H9 (cell line): ENCODE results near the gene PCGF5. TPM values are rescaled to one million over a fixed set of nuclear protein-coding genes. Genes with fewer than 3 reads are reported as not detected.

Experiments
- DNase-seq: peaks from one replicate; pipeline ENCODE4 v3.0.0-alpha.2; 2017
- H2AFZ ChIP-seq: one replicate; pipeline ENCODE4 v1.6.1; 2013; ENCODE audit warnings: mild to moderate bottlenecking, low read length, control low read depth, moderate library complexity
- H2AK5ac ChIP-seq: 2 replicates; pipeline ENCODE4 v1.6.1; 2013; ENCODE audit warnings: low read length, control low read depth, mixed read lengths; ENCODE audit not compliant: insufficient read length
- H2BK120ac ChIP-seq: one replicate; pipeline ENCODE4 v1.6.1; 2013; ENCODE audit warnings: low read depth, mild to moderate bottlenecking, low read length, control low read depth, inconsistent platforms; ENCODE audit not compliant: poor library complexity, severe bottlenecking
- H2BK12ac ChIP-seq: 2 replicates; pipeline ENCODE4 v1.6.1; 2013; ENCODE audit warnings: low read length, control low read depth, mixed read lengths, low read depth; ENCODE audit not compliant: insufficient read length
- H2BK15ac ChIP-seq: 2 replicates; pipeline ENCODE4 v1.6.1; 2013; ENCODE audit warnings: low read depth, low read length, control low read depth
- H2BK20ac ChIP-seq: one replicate; pipeline ENCODE4 v1.6.1; 2013; ENCODE audit warnings: low read depth, mild to moderate bottlenecking, low read length, control low read depth, inconsistent platforms; ENCODE audit not compliant: poor library complexity, severe bottlenecking
- H2BK5ac ChIP-seq: 2 replicates; pipeline ENCODE4 v1.6.1; 2013; ENCODE audit warnings: low read length, control low read depth, mixed read lengths; ENCODE audit not compliant: insufficient read length
- H3K14ac ChIP-seq: 2 replicates; pipeline ENCODE4 v1.6.1; 2013; ENCODE audit warnings: low read length, control low read depth; ENCODE audit not compliant: insufficient read depth
- H3K18ac ChIP-seq: 2 replicates; pipeline ENCODE4 v1.6.1; 2013; ENCODE audit warnings: low read depth, mild to moderate bottlenecking, mixed read lengths, low read length, control low read depth; ENCODE audit not compliant: insufficient read length
- H3K23ac ChIP-seq: 2 replicates; pipeline ENCODE4 v1.6.1; 2013; ENCODE audit warnings: low read length, control low read depth, mixed read lengths, low read depth; ENCODE audit not compliant: insufficient read length
- H3K23me2 ChIP-seq: 2 replicates; pipeline ENCODE4 v1.6.1; 2013; ENCODE audit warnings: low read depth, mild to moderate bottlenecking, mixed read lengths, low read length, control low read depth; ENCODE audit not compliant: insufficient read length, poor library complexity, severe bottlenecking
- H3K27ac ChIP-seq: 2 replicates; pipeline ENCODE4 v1.5.1; 2013; ENCODE audit warnings: low read length, control low read depth, mixed read lengths, low read depth; ENCODE audit not compliant: insufficient read length
- H3K27me3 ChIP-seq: 2 replicates; pipeline ENCODE4 v1.6.1; 2013; ENCODE audit warnings: low read length, control low read depth, inconsistent platforms; ENCODE audit not compliant: insufficient read depth
- H3K4ac ChIP-seq: 2 replicates; pipeline ENCODE4 v1.6.1; 2013; ENCODE audit warnings: low read depth, mild to moderate bottlenecking, control low read depth, inconsistent platforms, low read length, moderate library complexity
- H3K4me1 ChIP-seq: 2 replicates; pipeline ENCODE4 v1.6.1; 2013; ENCODE audit warnings: low read length, control low read depth, inconsistent platforms; ENCODE audit not compliant: insufficient read depth
- H3K4me2 ChIP-seq: 2 replicates; pipeline ENCODE4 v1.6.1; 2013; ENCODE audit warnings: low read length, control low read depth, mixed read lengths; ENCODE audit not compliant: insufficient read length, insufficient read depth
- H3K56ac ChIP-seq: 2 replicates; pipeline ENCODE4 v1.6.1; 2013; ENCODE audit warnings: low read depth, mild to moderate bottlenecking, mixed read lengths, low read length, control low read depth; ENCODE audit not compliant: insufficient read length
- H3K79me1 ChIP-seq: 2 replicates; pipeline ENCODE4 v1.6.1; 2013; ENCODE audit warnings: low read depth, mild to moderate bottlenecking, moderate library complexity, low read length, control low read depth, inconsistent platforms; ENCODE audit not compliant: insufficient read depth, poor library complexity, severe bottlenecking
- H3K79me2 ChIP-seq: 2 replicates; pipeline ENCODE4 v1.6.1; 2013; ENCODE audit warnings: low read length, control low read depth, inconsistent platforms; ENCODE audit not compliant: insufficient read depth
- H3K9ac ChIP-seq: 2 replicates; pipeline ENCODE4 v1.6.1; 2013; ENCODE audit warnings: low read length, control low read depth, mixed read lengths; ENCODE audit not compliant: insufficient read length; ENCODE audit errors: extremely low read depth
- H3K9me3 ChIP-seq: one replicate; pipeline ENCODE4 v1.6.1; 2013; ENCODE audit warnings: low read depth, low read length, inconsistent platforms; ENCODE audit not compliant: control insufficient read depth
- H3T11ph ChIP-seq: one replicate; pipeline ENCODE4 v1.6.1; 2013; ENCODE audit warnings: mild to moderate bottlenecking, low read length, control low read depth, inconsistent platforms
- H4K20me1 ChIP-seq: one replicate; pipeline ENCODE4 v1.6.1; 2013; ENCODE audit not compliant: control insufficient read depth, insufficient read length, insufficient read depth
- H4K5ac ChIP-seq: 2 replicates; pipeline ENCODE4 v1.6.1; 2013; ENCODE audit warnings: low read depth, mild to moderate bottlenecking, mixed read lengths, low read length, control low read depth; ENCODE audit not compliant: insufficient read length
- H4K8ac ChIP-seq: replicated peaks from 2 replicates; pipeline ENCODE4 v1.6.1; 2013; ENCODE audit warnings: low read length, control low read depth, mixed read lengths, low read depth; ENCODE audit not compliant: insufficient read length
- H4K91ac ChIP-seq: 2 replicates; pipeline ENCODE4 v1.6.1; 2013; ENCODE audit warnings: low read depth, mild to moderate bottlenecking, moderate library complexity, mixed read lengths, low read length, control low read depth; ENCODE audit not compliant: insufficient read length
- H3K27ac Mint-ChIP-seq, 3 experiments: 2 replicates in 2 of 3; 3 replicates in 1 of 3; pipeline ENCODE4 v1.8.0; 2020 to 2021; ENCODE audit warnings: mixed read lengths in 3 of 3, mild to moderate bottlenecking in 1 of 3, moderate library complexity in 1 of 3
- H3K27me3 Mint-ChIP-seq: 2 replicates; pipeline ENCODE4 v1.8.0; 2021; ENCODE audit warnings: low read depth, mild to moderate bottlenecking, moderate library complexity, mixed read lengths
- H3K36me3 Mint-ChIP-seq, 3 experiments: 2 replicates in 2 of 3; 3 replicates in 1 of 3; pipeline ENCODE4 v1.8.0; 2020 to 2021; ENCODE audit warnings: low read depth in 3 of 3, mixed read lengths in 3 of 3; ENCODE audit not compliant: insufficient read depth in 1 of 3
- H3K4me1 Mint-ChIP-seq, 2 experiments: 2 replicates each; pipeline ENCODE4 v1.8.0; 2020; ENCODE audit warnings: mixed read lengths in 2 of 2
- H3K4me3 Mint-ChIP-seq, 2 experiments: 2 replicates in 1 of 2; 3 replicates in 1 of 2; pipeline ENCODE4 v1.8.0; 2020 to 2021; ENCODE audit warnings: mild to moderate bottlenecking in 2 of 2, mixed read lengths in 2 of 2, moderate library complexity in 1 of 2
- H3K9me3 Mint-ChIP-seq, 2 experiments: 2 replicates in 1 of 2; 3 replicates in 1 of 2; pipeline ENCODE4 v1.8.0; 2020; ENCODE audit warnings: mild to moderate bottlenecking in 2 of 2, mixed read lengths in 2 of 2, moderate library complexity in 1 of 2
- WGBS: extraction: QIAGEN DNeasy Blood & Tissue Kit; methylation state at CpG from one replicate; pipeline ENCODE4 v1.1.7; 2013; ENCODE audit warnings: missing lambda C conversion rate, low lambda C conversion rate, mixed read lengths; ENCODE audit not compliant: insufficient read length; ENCODE audit errors: extremely low coverage; 5-methylcytosine and 5-hydroxymethylcytosine counted together
- total RNA-seq: library from RNA; stranded (reverse); gene quantifications from 2 replicates; pipeline ENCODE4 v1.2.1, GENCODE V29; 2021
- TF ChIP-seq, protein P1 (sequence below): fragments of 200-600 bp; sonication (generic); conservative IDR thresholded peaks from 3 replicates; pipeline ENCODE4 v1.8.0; 2021; ENCODE audit warnings: antibody characterized with exemption, mild to moderate bottlenecking

Gene PCGF5
- total RNA-seq, 1 experiment from 2014 or later, result 6.9 TPM

- no peak for DNase-seq
- H2BK120ac ChIP-seq, result no peak overlapping the region
- no peak overlapping the region for H4K5ac ChIP-seq
- H3K9me3 ChIP-seq, result no peaks in the 10 kb centered on the region
- H3K56ac ChIP-seq, result no peak overlapping the region
- H2BK15ac ChIP-seq, result no peak overlapping the region
- H3K14ac ChIP-seq, result no peak overlapping the region
- H2BK12ac ChIP-seq, result no peak overlapping the region
- H3K27me3 ChIP-seq, result peaks cover 2% of the 10 kb centered on the region; the same call in 1 of the 2 replicates
- H3K4me1 Mint-ChIP-seq, result no peaks in the 10 kb centered on the region
- no peak overlapping the region for H3K4me3 Mint-ChIP-seq
- no peaks in the 10 kb centered on the region for H3K79me1 ChIP-seq
- WGBS, result no CpG with 5 or more reads among the region's 1 CpG
- H3K18ac ChIP-seq, result no peak overlapping the region
- no peak overlapping the region for H4K91ac ChIP-seq
- H2BK20ac ChIP-seq, result no peak overlapping the region
- H4K8ac ChIP-seq, result no peak overlapping the region
- no peaks in the 10 kb centered on the region for H4K20me1 ChIP-seq
- no peak overlapping the region for H3K23ac ChIP-seq
- TF ChIP-seq, protein P1, sequence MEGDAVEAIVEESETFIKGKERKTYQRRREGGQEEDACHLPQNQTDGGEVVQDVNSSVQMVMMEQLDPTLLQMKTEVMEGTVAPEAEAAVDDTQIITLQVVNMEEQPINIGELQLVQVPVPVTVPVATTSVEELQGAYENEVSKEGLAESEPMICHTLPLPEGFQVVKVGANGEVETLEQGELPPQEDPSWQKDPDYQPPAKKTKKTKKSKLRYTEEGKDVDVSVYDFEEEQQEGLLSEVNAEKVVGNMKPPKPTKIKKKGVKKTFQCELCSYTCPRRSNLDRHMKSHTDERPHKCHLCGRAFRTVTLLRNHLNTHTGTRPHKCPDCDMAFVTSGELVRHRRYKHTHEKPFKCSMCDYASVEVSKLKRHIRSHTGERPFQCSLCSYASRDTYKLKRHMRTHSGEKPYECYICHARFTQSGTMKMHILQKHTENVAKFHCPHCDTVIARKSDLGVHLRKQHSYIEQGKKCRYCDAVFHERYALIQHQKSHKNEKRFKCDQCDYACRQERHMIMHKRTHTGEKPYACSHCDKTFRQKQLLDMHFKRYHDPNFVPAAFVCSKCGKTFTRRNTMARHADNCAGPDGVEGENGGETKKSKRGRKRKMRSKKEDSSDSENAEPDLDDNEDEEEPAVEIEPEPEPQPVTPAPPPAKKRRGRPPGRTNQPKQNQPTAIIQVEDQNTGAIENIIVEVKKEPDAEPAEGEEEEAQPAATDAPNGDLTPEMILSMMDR, result no peak
- H3K27me3 Mint-ChIP-seq, result peaks cover 19% of the 10 kb centered on the region
- no peak overlapping the region for H3K27ac ChIP-seq
- H3K79me2 ChIP-seq, result no peaks in the 10 kb centered on the region
- no peak overlapping the region for H2AK5ac ChIP-seq
- no peak overlapping the region for H2BK5ac ChIP-seq
- no peaks in the 10 kb centered on the region for H3K23me2 ChIP-seq
- H3K36me3 Mint-ChIP-seq, result no peaks in the 10 kb centered on the region
- H3K9ac ChIP-seq, result no peak overlapping the region
- H3K9me3 Mint-ChIP-seq, result no peaks in the 10 kb centered on the region
- no peak overlapping the region for H3K4me2 ChIP-seq
- H3T11ph ChIP-seq, result no peak overlapping the region
- H3K4me1 ChIP-seq, result no peaks in the 10 kb centered on the region; the same call in 1 of the 2 replicates
- H3K27ac Mint-ChIP-seq, result no peak overlapping the region
- no peak overlapping the region for H2AFZ ChIP-seq
- H3K4ac ChIP-seq, result no peak overlapping the region
Measured at GRCh38 chr10:91289305-91289704, 68.8 kb downstream of the PCGF5 start.
